H1 (cell line): ENCODE data around the gene SBNO1. TPM values are rescaled to one million over a fixed set of nuclear protein-coding genes. Genes with fewer than 3 reads are reported as not detected.

Experiments
- CTCF ChIA-PET: fragments of 300-600 bp; sonication (Branson Sonifier 250); formaldehyde crosslinking; loops from one replicate; lab custom pipeline; 2021; ENCODE audit not compliant: partially characterized antibody; lab: Charles Lee
- POLR2A ChIA-PET: fragments of 300-600 bp; sonication (Branson Sonifier 250); formaldehyde crosslinking; loops from one replicate; lab custom pipeline; 2021; ENCODE audit warnings: inconsistent platforms; ENCODE audit not compliant: partially characterized antibody; lab: Charles Lee
- DNase-seq, 2 experiments: peaks; one replicate each; pipeline versions ENCODE4 v3.0.0 to v3.0.0-alpha.2; 2010 to 2022; ENCODE audit warnings: low spot score in 2 of 2, low read depth in 1 of 2, mixed read lengths in 1 of 2
- FAIRE-seq: peaks from 2 replicates; lab custom pipeline; 2011; peaks lifted over from hg19 to GRCh38; lab: Jason Lieb, UNC
- H2AFZ ChIP-seq: 2 replicates; pipeline ENCODE4 v1.8.1; 2012; ENCODE audit warnings: low read length, inconsistent platforms
- H2AK5ac ChIP-seq: 2 replicates; pipeline ENCODE4 v1.6.1; 2013; ENCODE audit warnings: low read depth, low read length
- H2BK120ac ChIP-seq: replicated peaks from 2 replicates; pipeline ENCODE3; 2013; ENCODE audit warnings: low read depth, low read length, inconsistent platforms
- H2BK12ac ChIP-seq: 2 replicates; pipeline ENCODE4 v1.6.1; 2013; ENCODE audit warnings: low read depth, low read length
- H2BK15ac ChIP-seq: 2 replicates; pipeline ENCODE4 v1.6.1; 2013; ENCODE audit warnings: low read length
- H2BK20ac ChIP-seq: 2 replicates; pipeline ENCODE4 v1.6.1; 2013; ENCODE audit warnings: low read length
- H2BK5ac ChIP-seq: 2 replicates; pipeline ENCODE4 v1.6.1; 2013; ENCODE audit warnings: low read depth, low read length
- H3K14ac ChIP-seq: 2 replicates; pipeline ENCODE4 v1.6.1; 2013; ENCODE audit warnings: inconsistent platforms; ENCODE audit not compliant: insufficient read length
- H3K18ac ChIP-seq: 2 replicates; pipeline ENCODE4 v1.6.1; 2013; ENCODE audit warnings: low read length; ENCODE audit errors: extremely low read depth
- H3K23ac ChIP-seq: 2 replicates; pipeline ENCODE4 v1.6.1; 2013; ENCODE audit warnings: inconsistent platforms; ENCODE audit not compliant: insufficient read length
- H3K23me2 ChIP-seq: 2 replicates; pipeline ENCODE4 v1.6.1; 2013; ENCODE audit warnings: low read depth, low read length
- H3K27ac ChIP-seq: 2 replicates; pipeline ENCODE4 v1.6.1; 2011; ENCODE audit warnings: low read depth, low read length, inconsistent platforms
- H3K27me3 ChIP-seq, 4 experiments: replicated peaks in 1 of 4; 1 replicate in 1 of 4; 2 replicates in 3 of 4; pipeline versions ENCODE4 v1.6.1 to v1.8.1; 2011 to 2013; ENCODE audit warnings: low read length in 3 of 4, mild to moderate bottlenecking in 3 of 4, inconsistent platforms in 2 of 4, mixed read lengths in 2 of 4, moderate library complexity in 1 of 4; ENCODE audit not compliant: control insufficient read depth in 3 of 4, insufficient read depth in 3 of 4; ENCODE audit errors: extremely low read depth in 1 of 4
- H3K36me3 ChIP-seq, 4 experiments: 2 replicates each; pipeline versions ENCODE4 v1.6.1 to v1.8.1; 2011 to 2013; ENCODE audit warnings: mild to moderate bottlenecking in 4 of 4, low read length in 3 of 4, moderate library complexity in 2 of 4, control low read depth in 1 of 4, inconsistent platforms in 1 of 4; ENCODE audit not compliant: insufficient read depth in 4 of 4, control insufficient read depth in 2 of 4
- H3K4ac ChIP-seq: replicated peaks from 2 replicates; pipeline ENCODE3; 2013; ENCODE audit warnings: low read length, low read depth, mixed read lengths, inconsistent platforms; ENCODE audit not compliant: insufficient read length
- H3K4me1 ChIP-seq, 4 experiments: replicated peaks in 1 of 4; 1 replicate in 1 of 4; 2 replicates in 3 of 4; pipeline versions ENCODE4 v1.6.1 to v1.8.1; 2011 to 2013; ENCODE audit warnings: low read length in 3 of 4, inconsistent platforms in 2 of 4, mixed read lengths in 1 of 4; ENCODE audit not compliant: insufficient read depth in 4 of 4, control insufficient read depth in 3 of 4
- H3K4me2 ChIP-seq, 2 experiments: 2 replicates each; pipeline versions ENCODE4 v1.6.1 to v1.8.1; 2011 to 2013; ENCODE audit warnings: low read depth in 2 of 2, low read length in 2 of 2, control low read depth in 1 of 2, inconsistent platforms in 1 of 2, mild to moderate bottlenecking in 1 of 2; ENCODE audit not compliant: insufficient read depth in 1 of 2
- H3K4me3 ChIP-seq, 4 experiments: fragments of 200-600, 300-600 bp in 1 of 4; sonication (generic), shearing (Covaris generic), sonication (Bioruptor Twin) in 1 of 4; 2 replicates each; pipeline versions ENCODE4 v1.5.1 to v1.8.1; 2011 to 2016; ENCODE audit warnings: low read length in 4 of 4, low read depth in 3 of 4, control low read depth in 2 of 4, inconsistent platforms in 2 of 4, mild to moderate bottlenecking in 2 of 4, mixed read lengths in 1 of 4, moderate library complexity in 1 of 4; ENCODE audit not compliant: insufficient read depth in 2 of 4; ENCODE audit errors: extremely low read depth in 1 of 4
- H3K56ac ChIP-seq: replicated peaks from 2 replicates; pipeline ENCODE3; 2013; ENCODE audit warnings: low read depth, mild to moderate bottlenecking, mixed read lengths, low read length, inconsistent platforms; ENCODE audit not compliant: insufficient read length
- H3K79me1 ChIP-seq: 2 replicates; pipeline ENCODE4 v1.6.1; 2013; ENCODE audit warnings: low read depth, low read length, control low read depth
- H3K79me2 ChIP-seq, 2 experiments: 2 replicates each; pipeline versions ENCODE4 v1.6.1 to v1.8.1; 2012 to 2013; ENCODE audit warnings: low read length in 2 of 2, mild to moderate bottlenecking in 2 of 2, inconsistent platforms in 1 of 2; ENCODE audit not compliant: insufficient read depth in 2 of 2, control insufficient read depth in 1 of 2
- H3K9ac ChIP-seq, 4 experiments: replicated peaks in 1 of 4; 1 replicate in 1 of 4; 2 replicates in 3 of 4; pipeline versions ENCODE4 v1.6.1 to v1.8.1; 2011 to 2013; ENCODE audit warnings: low read depth in 3 of 4, low read length in 3 of 4, control low read depth in 2 of 4, mild to moderate bottlenecking in 2 of 4, moderate library complexity in 2 of 4, inconsistent platforms in 1 of 4; ENCODE audit errors: extremely low read depth in 1 of 4
- H3K9me3 ChIP-seq, 2 experiments: 2 replicates each; pipeline versions ENCODE4 v1.6.1 to v1.8.1; 2012 to 2013; ENCODE audit warnings: mild to moderate bottlenecking in 2 of 2, moderate library complexity in 2 of 2, control low read depth in 1 of 2, inconsistent platforms in 1 of 2, low read depth in 1 of 2, low read length in 1 of 2, mixed read lengths in 1 of 2; ENCODE audit not compliant: insufficient read depth in 2 of 2
- H4K20me1 ChIP-seq, 2 experiments: replicated peaks in 1 of 2; 2 replicates each; pipeline versions ENCODE3 to v1.8.1; 2011 to 2013; ENCODE audit warnings: inconsistent platforms in 2 of 2, low read length in 2 of 2, mild to moderate bottlenecking in 1 of 2; ENCODE audit not compliant: insufficient read depth in 2 of 2, control insufficient read depth in 1 of 2
- H4K5ac ChIP-seq: 2 replicates; pipeline ENCODE4 v1.6.1; 2013; ENCODE audit warnings: low read length, low read depth, mixed read lengths, inconsistent platforms; ENCODE audit not compliant: insufficient read length
- H4K8ac ChIP-seq: 2 replicates; pipeline ENCODE4 v1.8.0; 2013; ENCODE audit warnings: mild to moderate bottlenecking, moderate library complexity, low read length, inconsistent platforms; ENCODE audit not compliant: insufficient read depth; ENCODE audit errors: extremely low read depth
- H4K91ac ChIP-seq: replicated peaks from 2 replicates; pipeline ENCODE3; 2013; ENCODE audit warnings: low read length, mixed read lengths, inconsistent platforms; ENCODE audit not compliant: insufficient read length
- MAX ChIP-seq: IDR thresholded peaks from 2 replicates; pipeline ENCODE4 v1.6.1; 2012; ENCODE audit warnings: inconsistent platforms
- SUZ12 ChIP-seq: fragments of 200-600 bp; sonication (generic); IDR thresholded peaks from 2 replicates; pipeline ENCODE4 v1.6.1; 2012; ENCODE audit warnings: mild to moderate bottlenecking, inconsistent platforms, low read length, moderate library complexity, mixed read lengths
- WGBS, 2 experiments: shearing (Covaris generic) in 1 of 2; methylation state at CpG; one replicate each; pipeline versions ENCODE4 v1.1.6 to v1.1.7; 2013 to 2015; ENCODE audit warnings: low lambda C conversion rate in 2 of 2, mixed read lengths in 2 of 2, inconsistent platforms in 1 of 2, low coverage in 1 of 2, missing lambda C conversion rate in 1 of 2; ENCODE audit not compliant: insufficient replicate concordance in 2 of 2, insufficient coverage in 1 of 2, insufficient read length in 1 of 2; ENCODE audit errors: extremely low coverage in 1 of 2, missing lambda C conversion rate in 1 of 2; 5-methylcytosine and 5-hydroxymethylcytosine counted together
- polyA plus RNA-seq, 7 experiments: library from polyadenylated mRNA; depleted of rRNA in 3 of 7; stranded (reverse) in 5 of 7; unstranded in 2 of 7; fragments of >200 nt in 5 of 7; fragments of 200-250 nt in 2 of 7; gene quantifications; 1 replicate in 5 of 7; 2 replicates in 1 of 7; 4 replicates in 1 of 7; pipeline versions ENCODE4 v1.2.1 to v1.2.3, GENCODE V29; 2011 to 2013; ENCODE audit warnings: missing spikeins in 2 of 7, mixed read lengths in 2 of 7
- total RNA-seq: library from RNA; stranded (reverse); fragmentation: NEBNext Ultra II Directional; extraction: Animal tissue kit (Norgen Biotek cat#: 25700); gene quantifications from 2 replicates; pipeline ENCODE4 v1.2.1, GENCODE V29; 2021

Gene SBNO1
- total and polyA plus RNA-seq, 2 of the 8 experiments (the other 6 are each of a cell fraction or from before 2014, with no cell fraction given): 6.7 to 57.7 TPM

- Histone ChIP-seq H2BK15ac (no peak overlapping the region), H3K4me2 (no peak overlapping the region), H3K56ac (no peak overlapping the region), H3K9me3 (no peaks in the 10 kb centered on the region), H3K79me1 (no peaks in the 10 kb centered on the region), H2AK5ac (no peak overlapping the region), H2BK20ac (no peak overlapping the region), H3K79me2 (no peaks in the 10 kb centered on the region), H4K91ac (no peak overlapping the region), H3K36me3 (peaks cover 32 to 91% (median 72%) of the 10 kb centered on the region in 4 experiments), H2BK120ac (no peak overlapping the region), H3K4me3 (no peak overlapping the region), H2BK12ac (no peak overlapping the region), H3K14ac (no peak overlapping the region), H4K20me1 (peaks cover 0 to 3% of the 10 kb centered on the region in 2 experiments), H3K27me3 (no peaks in the 10 kb centered on the region), H3K9ac (no peak overlapping the region), H3K4me1 (no peaks in the 10 kb centered on the region), H3K23me2 (no peaks in the 10 kb centered on the region), H3K23ac (no peak overlapping the region), H2BK5ac (no peak overlapping the region), H3K18ac (no peak overlapping the region), H2AFZ (no peak overlapping the region), H4K8ac (no peak overlapping the region), H3K4ac (no peak overlapping the region), H3K27ac (no peak overlapping the region), H4K5ac (no peak overlapping the region)
- ChIA-PET POLR2A (no interaction called here), CTCF (no interaction called here)
- FAIRE-seq: no peak
- WGBS, 2 experiments: 98% methylated on average over 3 of the region's 3 CpGs; no CpG with 5 or more reads in 1 of the 2 experiments
- DNase-seq: no peak
- TF ChIP-seq MAX (no peak), SUZ12 (no peak)
Observed at GRCh38 chr12:123319273-123319672, 45.4 kb downstream of the SBNO1 start.
